NCI-H446 treated with DMSO at 0.1 percent for 48 hours (cell line): ENCODE data around the gene ZNF331.

Source experiments
- DNase-seq: peaks from one replicate; lab custom pipeline; 2025; lab: John Stamatoyannopoulos, UW

Gene ZNF331

GRCh38 chr19:53626976-53627375 is 89.0 kb downstream of the ZNF331 start:
- DNase-seq = no peak
